ENCODE results near the gene ORM1. TPM values are rescaled to one million over a fixed set of nuclear protein-coding genes. Genes with fewer than 3 reads are reported as not detected.
"Not testable (repeated sequence)": the region's sequence is repeated elsewhere in the genome, so short reads cannot be mapped to it uniquely, and the experiment has no call there.

ORM1 gene
- total RNA-seq, 1 experiment from 2014 or later: not detected

DNA sequence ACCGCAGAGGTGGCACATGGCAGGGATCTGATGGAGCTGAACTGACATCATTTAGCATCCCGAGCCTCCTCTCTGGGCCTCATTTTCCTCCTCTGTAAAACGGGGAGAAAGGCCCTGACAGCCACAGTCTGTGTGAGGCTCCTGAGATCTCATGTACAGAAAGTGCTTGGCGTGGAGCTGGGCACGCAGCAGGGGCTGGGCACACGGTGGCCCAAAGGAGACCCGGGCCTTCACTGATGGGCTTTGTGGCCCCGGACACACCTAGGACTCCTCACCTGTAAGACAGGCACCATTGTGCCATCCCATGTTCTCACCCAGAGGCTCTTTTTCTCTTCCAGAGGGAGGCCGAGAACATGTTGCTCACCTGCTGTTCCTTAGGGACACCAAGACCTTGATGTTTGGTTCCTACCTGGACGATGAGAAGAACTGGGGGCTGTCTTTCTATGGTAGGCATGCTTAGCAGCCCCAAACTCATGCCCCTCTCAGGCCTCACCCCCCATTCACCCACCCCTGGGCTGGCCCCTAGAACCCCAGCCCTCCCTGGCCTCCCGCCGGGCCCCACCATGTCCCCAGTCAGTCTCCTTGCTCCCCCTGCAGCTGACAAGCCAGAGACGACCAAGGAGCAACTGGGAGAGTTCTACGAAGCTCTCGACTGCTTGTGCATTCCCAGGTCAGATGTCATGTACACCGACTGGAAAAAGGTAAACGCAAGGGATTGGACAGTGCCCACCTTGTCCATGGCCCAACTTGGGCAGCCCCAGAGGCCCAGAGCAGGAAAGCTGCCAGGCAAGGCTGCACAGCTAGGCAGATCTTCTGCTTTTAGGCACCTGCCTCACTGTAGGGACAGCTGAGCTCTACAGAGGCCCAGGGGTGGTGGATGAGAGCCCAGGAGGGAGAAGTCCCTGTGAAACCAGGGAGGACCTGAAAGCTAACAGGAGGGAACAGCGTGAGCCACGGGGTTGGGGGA, 8.6 kb downstream of the ORM1 start:
- DNase-seq (ENCODE audit: low read depth, low spot score); in situ Hi-C loops (cut with HindIII; ENCODE audit: low pct_unique_long_range_greater_than_20kb, low sequenced_read_pairs): not testable (repeated sequence)

DNA sequence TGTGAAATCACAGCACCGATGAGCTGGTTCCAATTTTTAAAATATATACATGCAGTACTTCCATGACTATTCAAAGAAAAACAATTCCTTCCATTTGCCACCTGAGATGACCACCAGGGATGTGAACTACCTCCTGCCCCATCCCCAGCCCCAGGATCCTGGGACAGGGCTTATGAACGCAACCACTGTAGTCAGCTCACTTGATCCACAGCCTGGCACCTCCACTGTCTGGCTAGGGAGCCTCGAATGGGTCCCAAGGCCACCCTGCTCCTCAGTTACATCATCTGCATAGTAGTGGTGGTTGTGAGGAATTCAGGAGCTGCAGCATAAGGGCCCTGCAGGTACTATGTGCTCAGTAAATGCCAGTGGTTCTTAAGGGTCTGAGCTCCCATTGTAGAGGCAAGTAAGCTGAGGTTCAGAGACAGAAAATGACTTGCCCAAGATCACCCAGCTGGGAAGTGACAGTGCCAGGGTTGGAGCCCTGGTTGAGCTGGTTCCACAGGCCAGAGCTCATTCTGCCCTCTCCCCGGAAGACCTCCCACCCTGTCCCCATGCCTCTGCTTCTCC, 9.7 kb downstream of the ORM1 start:
- DNase-seq (ENCODE audit: low read depth, low spot score); in situ Hi-C loops (cut with HindIII; ENCODE audit: low pct_unique_long_range_greater_than_20kb, low sequenced_read_pairs): not testable (repeated sequence)

DNA sequence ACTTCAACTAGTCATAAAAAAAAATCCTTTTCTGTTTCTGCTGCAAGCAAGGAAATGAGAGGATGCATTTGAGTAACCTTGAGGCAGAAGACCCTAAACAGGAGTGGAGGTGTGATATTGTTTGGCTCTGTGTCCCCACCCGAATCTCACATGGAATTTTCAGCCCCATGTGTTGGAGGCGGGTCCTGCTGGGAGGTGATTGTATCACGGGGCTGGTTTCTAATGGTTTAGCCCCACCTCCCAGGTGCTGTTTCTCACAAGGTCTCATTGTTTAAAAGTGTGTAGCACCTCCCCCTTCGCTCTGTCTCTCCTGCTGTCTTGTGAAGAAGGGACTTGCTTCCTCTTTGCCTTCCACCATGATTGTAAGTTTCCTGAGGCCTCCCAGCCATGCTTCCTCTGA, 10.8 kb downstream of the ORM1 start:
- in situ Hi-C loops (cut with HindIII; ENCODE audit: low pct_unique_long_range_greater_than_20kb, low sequenced_read_pairs); DNase-seq (ENCODE audit: low read depth, low spot score): not testable (repeated sequence)

DNA sequence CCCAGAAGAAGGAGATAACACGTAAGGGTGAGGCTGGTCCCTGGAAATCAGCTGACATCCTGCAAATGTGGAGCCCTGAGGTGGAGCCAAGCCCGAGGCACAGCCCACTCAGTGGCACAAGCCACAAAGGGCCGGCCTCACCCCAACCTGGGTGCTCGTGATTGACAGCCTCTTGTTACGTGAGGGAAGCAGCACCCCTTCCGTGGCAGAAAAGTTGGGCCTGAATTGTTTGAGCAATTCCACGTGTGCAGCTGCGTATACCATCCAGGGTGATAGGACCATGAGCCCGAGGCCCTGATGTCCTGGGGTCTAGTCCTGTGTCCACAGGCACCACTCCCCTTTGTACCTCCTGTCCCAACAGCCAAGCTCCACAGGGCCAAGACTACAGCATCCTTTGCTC, 11.6 kb downstream of the ORM1 start:
- DNase-seq (ENCODE audit: low read depth, low spot score): no peak
- in situ Hi-C loops (cut with HindIII; ENCODE audit: low pct_unique_long_range_greater_than_20kb, low sequenced_read_pairs): no loop called here

DNA sequence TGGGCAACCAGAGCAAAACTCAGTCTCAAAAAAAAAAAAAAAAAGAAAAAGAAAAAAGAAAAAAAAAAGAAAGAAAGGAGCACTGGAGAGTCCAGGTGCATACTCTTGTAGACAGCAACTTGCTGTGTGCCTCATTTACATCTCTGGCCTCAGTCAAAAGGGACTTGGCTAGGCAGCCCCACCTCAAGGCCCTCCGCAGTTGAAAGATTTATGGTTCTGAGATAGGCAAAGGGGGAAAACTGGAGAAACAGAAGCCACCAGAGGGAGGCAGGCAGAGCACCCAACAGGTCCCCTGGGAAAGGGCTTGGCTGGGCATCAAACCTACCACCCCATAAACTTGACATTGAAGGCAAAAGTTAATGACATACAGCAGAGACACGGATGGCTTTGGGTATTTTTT, 12.8 kb downstream of the ORM1 start:
- in situ Hi-C loops (cut with HindIII; ENCODE audit: low pct_unique_long_range_greater_than_20kb, low sequenced_read_pairs): no loop called here
- DNase-seq (ENCODE audit: low read depth, low spot score): no peak

DNA sequence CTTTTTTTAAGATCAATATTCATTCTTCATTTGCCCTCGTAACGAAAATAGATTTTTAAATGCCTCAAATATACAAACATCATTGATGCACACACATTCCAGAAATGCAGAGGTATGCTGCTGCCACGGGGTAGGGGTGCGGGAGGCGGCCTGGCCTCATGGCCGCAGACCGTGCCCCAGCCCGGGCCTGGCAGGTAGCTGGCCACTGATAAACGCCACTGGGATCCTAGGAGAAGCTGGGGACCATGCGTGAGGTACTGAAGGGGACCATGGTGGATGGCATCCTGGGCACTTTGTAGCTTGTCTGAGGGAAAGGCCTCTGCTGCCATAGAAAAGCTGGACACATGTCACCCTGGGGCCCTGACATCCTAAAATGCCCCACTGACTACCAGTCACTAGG, 13.3 kb downstream of the ORM1 start:
- in situ Hi-C loops (cut with HindIII; ENCODE audit: low pct_unique_long_range_greater_than_20kb, low sequenced_read_pairs): no loop called here

DNA sequence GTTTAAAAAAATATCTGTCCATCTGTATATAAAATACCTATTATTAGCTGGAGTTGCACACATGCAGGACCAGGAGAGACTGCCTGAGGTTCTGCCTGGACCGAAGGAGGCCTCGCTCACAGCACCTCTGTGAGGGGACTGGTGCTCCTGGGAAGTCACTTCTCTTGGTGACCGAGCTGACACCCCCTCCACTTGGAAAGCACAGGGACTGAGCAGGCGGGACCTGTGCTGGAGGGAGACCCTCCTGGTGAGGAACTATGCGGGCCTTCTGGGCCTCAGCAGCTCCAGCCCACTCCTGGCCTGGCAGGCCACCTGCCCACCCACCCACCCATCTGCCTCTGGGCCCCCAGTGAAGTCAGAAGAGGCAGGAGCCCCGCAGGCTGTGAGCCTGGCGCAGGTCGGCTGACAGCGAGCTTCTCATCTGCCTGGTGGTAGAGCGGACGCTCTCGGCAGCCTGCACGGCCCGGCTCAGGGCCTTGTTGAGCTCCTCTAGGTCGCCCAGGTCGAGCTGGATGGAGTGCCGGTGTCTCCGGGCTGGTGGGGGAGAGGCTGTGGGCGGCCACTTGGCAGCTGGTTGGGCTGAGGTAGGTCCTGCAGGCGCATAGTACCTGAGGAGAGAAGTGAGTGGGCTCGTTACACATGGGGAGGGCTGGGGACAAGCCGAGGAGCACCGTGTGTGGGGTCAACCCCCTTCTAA, 13.9 kb downstream of the ORM1 start:
- DNase-seq (ENCODE audit: low read depth, low spot score): no peak
- in situ Hi-C loops (cut with HindIII; ENCODE audit: low pct_unique_long_range_greater_than_20kb, low sequenced_read_pairs): no loop called here

More for the DNA sequence above, 13.3 kb downstream of the ORM1 start:
- DNase-seq (ENCODE audit: low read depth, low spot score): no peak

DNA sequence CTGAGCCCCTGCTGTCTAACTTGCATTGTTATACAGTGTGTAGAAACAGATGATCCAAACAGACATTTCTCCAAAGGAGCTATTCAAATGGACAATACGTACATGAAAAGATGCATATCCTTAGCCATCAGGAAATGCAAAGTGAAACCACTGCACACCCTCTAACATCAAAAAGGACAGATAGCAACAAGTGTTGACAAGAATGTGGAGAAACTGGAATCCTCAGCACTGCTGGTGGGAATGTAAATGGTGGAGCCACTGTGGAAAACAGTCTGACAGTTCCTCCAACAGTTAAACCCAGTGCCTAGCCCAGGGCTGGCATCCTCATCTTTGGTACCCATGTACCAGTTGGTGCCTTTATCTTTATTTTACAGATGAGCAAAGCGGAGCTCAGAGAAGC, 15.3 kb downstream of the ORM1 start:
- in situ Hi-C loops (cut with HindIII; ENCODE audit: low pct_unique_long_range_greater_than_20kb, low sequenced_read_pairs): no loop called here
- no peak for DNase-seq (ENCODE audit: low read depth, low spot score)

DNA sequence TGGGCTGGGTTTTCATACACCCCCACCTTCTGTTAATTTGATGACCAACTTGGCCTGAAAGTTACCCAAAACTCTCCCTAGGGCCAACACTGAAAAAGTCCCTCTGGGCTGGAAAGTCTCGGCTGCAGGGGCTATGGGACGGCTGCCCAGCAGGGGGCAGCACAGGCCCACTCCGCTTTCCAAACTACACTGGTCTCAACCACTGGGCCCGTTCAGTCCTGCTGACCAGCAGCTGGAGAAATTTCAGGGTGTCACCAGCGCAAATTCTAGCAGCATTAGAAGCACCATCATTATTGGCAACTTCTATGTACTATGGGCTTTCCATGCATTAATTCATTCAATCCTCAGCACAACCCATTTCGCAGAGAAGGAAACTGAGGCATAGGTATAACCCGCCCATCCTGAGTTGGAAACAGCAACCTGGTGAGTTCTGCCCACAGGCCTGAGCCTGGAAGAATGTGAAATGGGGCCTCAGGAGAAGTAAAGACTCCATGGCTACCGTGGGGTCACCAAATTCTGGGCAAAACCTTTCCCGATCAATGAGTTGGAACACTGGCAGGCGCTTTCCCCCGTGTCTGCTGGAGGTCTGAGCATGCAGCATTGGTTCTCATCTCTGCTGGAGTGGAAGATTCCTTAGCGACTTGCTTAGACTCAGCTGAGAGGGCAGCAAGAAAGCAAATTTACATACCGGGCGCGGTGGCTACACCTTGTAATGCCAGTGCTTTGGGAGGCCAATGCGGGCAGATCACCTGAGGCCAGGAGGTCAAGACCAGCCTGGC, 16.4 kb downstream of the ORM1 start:
- peak; percentile 66 for DNase-seq (ENCODE audit: low read depth, low spot score)
- in situ Hi-C loops (cut with HindIII; ENCODE audit: low pct_unique_long_range_greater_than_20kb, low sequenced_read_pairs): no loop called here

DNA sequence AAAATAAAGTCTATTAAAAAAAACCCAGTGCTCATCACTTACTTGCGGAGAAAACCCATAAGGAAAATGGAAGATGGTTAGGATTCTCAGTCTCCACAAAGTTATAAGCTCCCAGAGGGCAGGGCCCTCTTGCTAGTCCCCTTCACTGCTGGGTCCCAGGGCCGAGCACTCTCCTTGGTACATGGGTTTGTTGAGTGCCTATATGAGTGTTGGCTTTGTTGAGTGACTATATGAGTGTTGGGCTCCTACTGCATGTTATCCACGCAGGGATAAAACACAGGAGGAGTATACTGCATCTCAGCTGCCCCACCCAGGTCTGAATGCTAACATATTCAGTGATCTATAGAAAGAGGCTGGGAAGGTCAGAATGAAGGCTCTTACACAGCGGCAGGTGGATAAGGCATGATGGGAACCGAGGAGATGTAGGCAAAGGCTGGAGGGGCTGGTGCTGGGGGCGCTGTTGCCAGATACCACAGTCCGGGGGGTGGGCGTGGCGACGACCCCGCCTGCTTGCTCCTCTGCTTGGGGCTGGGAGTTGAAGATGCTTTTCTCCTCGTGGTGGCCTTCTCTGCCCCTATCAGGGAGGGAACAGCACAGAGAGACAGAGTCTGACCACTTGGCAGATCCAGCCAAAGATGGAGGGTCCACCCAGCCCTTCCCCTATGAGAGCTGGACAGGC, 18.4 kb downstream of the ORM1 start:
- DNase-seq (ENCODE audit: low read depth, low spot score): no peak
- in situ Hi-C loops (cut with HindIII; ENCODE audit: low pct_unique_long_range_greater_than_20kb, low sequenced_read_pairs): no loop called here

DNA sequence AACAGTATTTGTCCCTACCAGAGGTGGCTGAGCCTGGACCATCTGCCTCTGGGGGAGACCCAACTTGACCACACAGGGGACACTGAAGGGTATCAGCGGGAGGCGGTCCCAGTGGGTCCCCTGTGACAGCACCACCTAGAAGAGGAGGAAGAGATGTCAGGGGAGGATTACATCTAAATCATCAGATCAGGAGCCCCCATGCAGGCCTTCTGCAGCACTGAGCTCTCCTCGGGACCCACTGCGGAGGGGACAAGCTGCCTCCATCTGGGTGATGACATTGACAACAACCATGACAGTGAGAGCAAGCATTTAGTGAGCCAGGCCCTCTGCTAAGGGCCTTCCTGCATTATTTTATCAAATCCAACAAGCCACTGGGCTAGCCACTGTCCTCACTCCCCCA, 19.1 kb downstream of the ORM1 start:
- in situ Hi-C loops (cut with HindIII; ENCODE audit: low pct_unique_long_range_greater_than_20kb, low sequenced_read_pairs): no loop called here
- no peak for DNase-seq (ENCODE audit: low read depth, low spot score)

DNA sequence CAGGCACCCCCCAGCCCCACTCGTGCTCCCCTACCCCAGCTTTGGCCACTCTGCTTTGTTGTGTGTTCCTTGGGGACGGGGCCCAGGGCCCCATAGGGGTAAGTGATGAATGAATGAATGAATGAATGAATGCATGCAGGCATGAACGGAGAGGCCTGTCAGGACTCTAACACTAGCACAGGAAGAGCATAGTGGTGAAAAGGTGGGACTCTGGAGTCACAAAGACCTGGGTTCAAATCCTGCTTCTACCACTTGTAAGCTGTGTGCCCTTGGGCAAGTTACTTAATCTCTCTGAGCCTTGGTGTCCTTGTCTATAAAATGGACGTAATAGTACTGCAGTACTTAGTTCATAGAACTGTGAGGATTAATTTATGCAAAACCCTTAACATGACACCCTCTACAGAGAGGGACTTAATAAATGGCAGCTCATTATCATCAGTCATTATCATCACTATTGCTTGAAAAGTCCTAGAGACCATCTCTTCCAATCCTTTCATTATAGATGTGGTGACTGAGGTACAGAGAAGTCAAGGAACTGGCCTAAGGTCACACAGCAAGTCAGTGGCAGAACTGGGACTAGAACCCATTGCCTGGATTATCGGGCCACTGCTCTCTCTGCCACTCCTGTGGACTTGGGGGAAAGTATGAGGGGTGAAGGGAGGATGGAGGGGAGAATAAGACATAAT, 20.0 kb downstream of the ORM1 start:
- in situ Hi-C loops (cut with HindIII; ENCODE audit: low pct_unique_long_range_greater_than_20kb, low sequenced_read_pairs): no loop called here
- DNase-seq (ENCODE audit: low read depth, low spot score): no peak

DNA sequence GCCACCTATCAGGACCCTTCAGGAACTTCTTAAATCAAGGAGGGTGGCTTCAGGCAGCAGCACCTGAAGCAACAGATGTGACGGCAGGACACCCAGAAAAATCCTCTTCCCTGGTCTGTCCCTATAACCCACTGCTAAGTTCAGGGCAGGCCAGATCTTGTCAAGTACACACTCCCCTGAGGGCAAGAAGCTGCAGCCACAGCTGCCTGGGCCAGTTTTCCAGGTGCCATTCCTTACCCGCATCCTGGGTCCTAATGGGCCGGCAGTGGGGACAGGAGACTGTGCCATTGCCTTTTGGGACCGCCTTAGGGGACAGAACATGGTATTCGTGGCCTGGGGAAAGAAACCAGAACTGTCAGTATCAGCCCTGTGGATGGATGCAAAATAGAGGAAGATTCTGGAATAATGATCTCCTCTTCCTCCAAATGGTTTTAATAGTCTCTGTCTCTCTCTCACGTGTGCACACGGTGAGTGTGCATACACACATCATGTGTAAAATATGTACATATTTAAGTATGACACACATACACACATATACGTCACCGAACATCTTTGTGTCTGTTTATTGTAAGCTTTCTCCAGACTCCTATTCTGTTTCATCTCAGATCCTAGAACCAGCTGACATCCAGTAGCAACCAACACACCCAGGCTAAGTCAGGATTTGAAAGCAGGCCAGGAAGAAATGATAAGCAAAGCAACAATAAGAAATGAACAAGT, 20.7 kb downstream of the ORM1 start:
- DNase-seq (ENCODE audit: low read depth, low spot score): no peak
- in situ Hi-C loops (cut with HindIII; ENCODE audit: low pct_unique_long_range_greater_than_20kb, low sequenced_read_pairs): no loop called here

DNA sequence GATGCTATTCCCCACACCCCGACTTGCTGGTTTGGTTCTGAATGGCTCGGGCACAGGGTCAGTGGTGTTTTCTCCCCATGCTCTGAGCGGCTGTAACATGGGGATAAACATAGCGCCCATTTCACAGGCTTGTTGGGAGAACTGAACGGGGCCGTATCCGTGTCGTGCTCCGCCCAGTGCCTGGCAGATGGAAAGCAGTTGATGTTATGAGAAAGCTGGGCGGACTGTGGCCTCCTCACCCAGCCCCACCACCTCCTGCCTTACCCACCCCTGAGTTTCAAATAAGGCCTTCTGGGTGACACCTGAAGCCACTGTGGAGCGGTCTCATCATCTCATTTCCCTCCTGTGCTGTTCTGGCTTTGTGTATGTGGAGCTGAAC, 21.3 kb downstream of the ORM1 start:
- no peak for DNase-seq (ENCODE audit: low read depth, low spot score)
- in situ Hi-C loops (cut with HindIII; ENCODE audit: low pct_unique_long_range_greater_than_20kb, low sequenced_read_pairs): no loop called here

DNA sequence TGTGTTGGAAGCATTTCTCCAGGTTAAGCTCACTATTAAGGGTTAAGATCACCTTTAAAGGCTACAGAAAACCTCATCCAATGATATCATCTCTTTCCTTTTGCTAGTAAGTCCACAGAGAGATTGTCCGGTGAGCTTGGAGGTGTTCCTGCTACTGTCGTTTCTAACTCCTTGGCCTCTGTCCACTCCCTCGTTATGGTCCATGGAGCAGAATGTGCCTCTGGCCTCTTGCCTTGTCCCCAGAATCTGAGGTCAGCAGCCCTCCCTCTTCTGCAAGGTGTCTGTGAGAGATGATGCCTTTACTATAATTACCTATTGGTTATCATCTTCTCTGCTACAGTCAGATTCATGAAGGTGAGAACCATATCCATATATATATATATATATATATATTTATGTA, 21.8 kb downstream of the ORM1 start:
- in situ Hi-C loops (cut with HindIII; ENCODE audit: low pct_unique_long_range_greater_than_20kb, low sequenced_read_pairs): no loop called here
- DNase-seq (ENCODE audit: low read depth, low spot score): no peak

DNA sequence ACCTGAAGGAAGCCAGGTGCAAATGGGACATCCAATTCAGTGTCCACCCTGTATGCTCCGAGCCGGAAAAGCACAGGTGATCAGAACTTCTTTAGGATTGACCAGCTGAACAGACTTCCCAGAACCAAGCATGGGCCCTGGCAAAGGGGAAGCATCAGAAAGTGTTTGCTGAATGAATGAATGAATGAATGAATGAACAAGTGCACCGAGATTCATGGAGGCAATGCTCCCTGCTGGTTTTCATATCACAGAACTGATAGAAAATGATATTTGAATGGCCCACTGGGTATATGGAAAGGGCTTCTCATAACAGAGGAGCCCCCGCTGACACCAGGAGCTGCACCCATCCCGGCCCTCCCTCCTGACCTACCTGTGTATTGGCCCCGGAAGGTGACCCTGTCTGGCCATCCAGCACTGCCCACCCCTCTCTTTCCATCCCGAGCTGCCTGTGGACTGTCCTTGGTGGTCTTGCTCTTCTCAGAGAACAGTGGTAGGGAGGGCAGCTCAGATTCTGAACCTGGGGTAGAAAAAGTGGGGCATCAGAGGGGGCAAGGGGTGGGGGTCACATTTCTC, 22.7 kb downstream of the ORM1 start:
- in situ Hi-C loops (cut with HindIII; ENCODE audit: low pct_unique_long_range_greater_than_20kb, low sequenced_read_pairs): no loop called here
- no peak for DNase-seq (ENCODE audit: low read depth, low spot score)
